ENCODE measurements around the gene ZBTB7B.

Gene ZBTB7B

DNA sequence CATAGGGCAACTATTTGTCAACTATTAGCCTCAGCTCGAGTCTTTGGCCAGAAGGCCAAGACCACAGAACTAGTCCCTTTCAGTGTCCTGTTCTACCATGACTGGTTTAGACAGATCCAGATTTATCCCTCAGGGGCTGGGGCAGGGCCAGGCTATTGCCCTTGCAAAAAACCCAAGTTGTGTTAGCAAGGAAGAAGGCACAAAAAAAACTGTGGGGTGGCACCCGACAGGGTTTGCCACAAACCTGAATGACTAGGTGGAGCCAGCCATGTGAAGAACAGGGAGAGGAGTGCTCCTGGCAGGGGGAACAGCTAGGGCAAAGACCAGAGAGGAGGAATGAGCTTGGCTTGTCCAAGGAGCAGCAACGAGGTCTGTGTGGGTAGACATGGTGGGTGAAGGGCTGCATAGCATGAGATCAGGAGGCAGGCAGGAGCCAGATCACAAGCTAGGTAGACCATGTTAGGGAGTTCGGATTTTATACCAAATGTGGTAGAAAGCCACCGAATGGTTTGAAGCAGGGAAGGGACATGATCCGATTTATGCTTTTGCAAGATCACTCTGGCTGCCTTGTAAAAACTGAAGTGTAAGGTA lies 35.3 kb downstream of the ZBTB7B start:
- H3K4me3 ChIP-seq (replicated peaks; ENCODE audit: low read depth, low read length), result no peak overlapping the region
- TF ChIP-seq CTCF (IDR thresholded peaks at IDR 0.05; ENCODE audit: low read depth, low read length, missing control alignments), result no peak
- DNase-seq (ENCODE audit: extremely low read depth, low read depth), result no peak

DNA sequence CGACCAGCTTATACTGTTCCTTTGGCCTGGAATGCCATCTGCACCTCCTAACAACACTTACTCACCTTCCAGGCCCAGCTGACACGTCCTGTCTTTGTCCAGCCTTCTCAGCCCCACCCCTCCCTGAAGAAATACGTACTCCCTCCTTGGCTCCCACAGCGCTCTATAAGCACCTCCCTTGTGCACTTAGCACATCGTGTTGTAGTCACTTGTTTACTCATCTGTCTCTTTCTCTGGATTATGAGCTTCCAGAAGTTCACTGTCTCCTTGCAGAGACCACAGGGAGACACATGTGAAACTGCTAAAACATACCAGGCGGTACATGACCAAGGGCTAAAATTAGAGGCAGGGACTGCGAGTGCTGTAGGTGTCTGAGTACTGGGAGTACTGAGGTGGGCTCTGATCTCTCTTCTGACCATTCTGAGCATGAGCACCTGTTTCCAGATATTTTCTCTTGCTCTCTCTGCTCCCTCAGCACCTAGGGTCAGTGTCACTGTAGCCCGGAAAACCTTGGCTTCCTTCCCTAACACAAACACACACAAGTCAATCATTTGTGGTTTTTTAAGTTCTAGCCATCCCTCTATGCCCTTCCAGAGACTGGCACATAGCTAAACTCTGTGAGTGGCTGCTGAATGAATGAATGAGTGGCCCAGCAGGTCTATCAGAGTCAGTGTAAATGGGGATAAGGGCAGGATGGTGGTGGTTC lies 36.2 kb downstream of the ZBTB7B start:
- no peak overlapping the region for H3K4me3 ChIP-seq (replicated peaks; ENCODE audit: low read depth, low read length)
- TF ChIP-seq CTCF (IDR thresholded peaks at IDR 0.05; ENCODE audit: low read depth, low read length, missing control alignments), result no peak
- no peak for DNase-seq (ENCODE audit: extremely low read depth, low read depth)

DNA sequence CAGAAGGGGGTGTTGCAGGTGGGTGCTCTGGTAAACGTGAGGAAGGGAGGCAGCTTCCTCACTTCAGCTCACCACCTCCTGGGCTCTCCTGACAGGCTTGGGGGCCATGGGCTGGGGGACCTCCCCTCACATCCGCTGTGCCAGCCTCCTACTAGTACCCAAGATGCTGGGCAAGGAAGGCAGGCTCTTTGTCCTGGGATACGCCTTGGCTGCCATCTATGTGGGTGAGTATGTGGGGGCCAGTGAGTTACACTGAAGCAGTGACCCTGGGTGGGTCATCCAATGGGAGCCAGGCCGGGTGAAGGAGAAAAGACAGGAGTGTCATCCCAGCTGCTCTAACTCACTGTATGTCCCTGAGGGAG lies 36.7 kb downstream of the ZBTB7B start:
- no peak for DNase-seq (ENCODE audit: extremely low read depth, low read depth)
- H3K4me3 ChIP-seq (replicated peaks; ENCODE audit: low read depth, low read length), result no peak overlapping the region
- TF ChIP-seq CTCF (IDR thresholded peaks at IDR 0.05; ENCODE audit: low read depth, low read length, missing control alignments), result no peak

GRCh38 chr1:155040358-155041093 lies 37.9 kb downstream of the ZBTB7B start:
- no peak overlapping the region for H3K4me3 ChIP-seq (replicated peaks; ENCODE audit: low read depth, low read length)
- DNase-seq (ENCODE audit: extremely low read depth, low read depth), result no peak
- TF ChIP-seq CTCF (IDR thresholded peaks at IDR 0.05; ENCODE audit: low read depth, low read length, missing control alignments), result no peak

GRCh38 chr1:155042789-155043188 lies 40.2 kb downstream of the ZBTB7B start:
- no peak overlapping the region for H3K4me3 ChIP-seq (replicated peaks; ENCODE audit: low read depth, low read length)
- no peak for TF ChIP-seq CTCF (IDR thresholded peaks at IDR 0.05; ENCODE audit: low read depth, low read length, missing control alignments)
- DNase-seq (ENCODE audit: extremely low read depth, low read depth), result no peak

GRCh38 chr1:155043301-155043702 lies 40.7 kb downstream of the ZBTB7B start:
- no peak overlapping the region for H3K4me3 ChIP-seq (replicated peaks; ENCODE audit: low read depth, low read length)
- no peak for TF ChIP-seq CTCF (IDR thresholded peaks at IDR 0.05; ENCODE audit: low read depth, low read length, missing control alignments)
- DNase-seq (ENCODE audit: extremely low read depth, low read depth), result no peak

Data from HFF-Myc (cell line).